Dedifferentiated amniotic fluid mesenchymal stem cell (primary cell): ENCODE results near the gene CFI.

ENCODE experiments used
- DNase-seq: peaks from one replicate; pipeline ENCODE4 v3.0.0-alpha.2; 2016; ENCODE audit errors: extremely low spot score

The CFI gene

DNA sequence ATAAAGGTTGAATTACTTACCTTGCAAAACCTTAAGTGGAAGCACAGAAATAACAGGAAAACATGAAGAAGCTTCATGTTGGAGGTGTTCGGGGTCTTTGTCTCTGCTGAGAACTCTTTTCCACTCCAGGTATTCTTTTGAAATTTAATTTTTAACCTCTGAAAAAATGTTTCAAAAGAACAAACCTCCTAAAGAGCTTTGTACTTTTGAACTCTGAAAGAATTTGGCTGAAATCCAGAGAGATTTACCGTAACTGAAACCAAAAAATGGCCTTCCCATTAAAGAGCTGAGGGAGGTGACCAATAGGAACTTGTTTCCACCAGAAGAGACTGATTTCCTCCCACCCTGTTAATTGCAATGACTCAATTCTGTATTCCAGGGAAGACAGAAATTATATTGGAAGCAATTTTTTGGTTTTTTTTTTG, at the start of gene CFI:
TSS of gene CFI (minus strand) at position 105 of the 425 bp plus-strand sequence. CDS start at position 77, 28 bp downstream.
- peak; percentile 28 for DNase-seq

DNA sequence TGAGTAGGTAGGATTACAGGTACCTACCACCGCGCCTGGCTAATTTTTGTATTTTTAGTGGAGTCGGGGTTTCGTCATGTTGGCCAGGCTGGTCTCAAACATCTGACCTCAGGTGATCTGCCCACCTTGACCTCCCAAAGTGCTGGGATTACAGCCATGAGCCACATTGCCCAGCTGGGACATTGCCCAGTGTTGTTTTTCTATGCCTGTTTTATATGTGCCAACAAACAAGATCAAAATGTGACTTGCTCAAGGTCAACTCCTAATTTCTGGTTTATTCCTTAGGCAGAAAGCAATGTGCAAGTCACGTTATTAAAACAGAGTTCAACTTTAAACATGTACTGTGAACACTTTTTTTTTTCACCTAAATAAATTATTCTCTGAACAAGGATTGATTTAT, 48.8 kb upstream of the CFI start:
- DNase-seq, result no peak

DNA sequence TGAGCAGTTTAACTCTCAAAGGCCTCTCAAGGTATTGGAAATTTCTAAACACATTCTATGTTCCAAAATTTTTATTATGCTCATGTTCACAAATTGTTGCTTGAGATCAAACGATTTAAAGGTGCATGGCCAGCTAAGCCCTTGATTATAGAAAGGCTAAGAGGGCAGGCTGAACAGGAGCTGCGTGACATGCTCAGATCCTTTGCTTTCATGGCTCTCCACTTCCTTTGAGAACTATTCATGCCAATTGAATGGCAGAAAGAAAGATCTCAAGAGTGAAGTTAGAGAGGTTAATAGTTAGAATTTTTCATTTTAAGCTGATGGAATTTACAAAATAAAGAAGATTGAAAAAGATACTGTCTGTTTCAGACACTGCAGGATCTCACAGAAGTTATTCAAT, 46.7 kb upstream of the CFI start:
- DNase-seq, result no peak

DNA sequence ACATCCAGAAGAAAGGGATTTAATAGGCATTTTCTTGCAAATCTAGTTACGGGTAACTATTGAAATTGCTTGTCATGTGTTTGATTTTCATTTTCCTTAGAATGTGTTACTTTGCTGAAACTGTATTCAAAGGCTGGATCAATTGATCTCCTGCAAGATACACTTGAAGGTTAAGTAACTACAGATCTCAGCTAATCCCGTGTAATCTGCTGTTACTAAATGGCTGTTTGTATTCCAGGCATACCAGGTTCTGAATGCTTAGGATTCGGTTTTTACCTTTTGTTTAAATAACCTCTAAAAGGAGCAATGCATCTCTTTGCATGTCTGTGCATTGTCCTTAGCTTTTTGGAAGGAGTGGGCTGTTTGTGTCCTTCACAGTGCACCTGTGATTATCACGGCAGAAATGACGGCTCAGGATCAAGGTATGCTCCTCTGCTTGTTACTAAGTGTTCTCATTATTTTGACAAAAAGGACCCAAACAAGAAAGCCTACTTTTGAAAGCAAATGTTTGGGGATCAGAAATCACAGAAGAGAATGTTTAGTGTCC, 46.2 kb upstream of the CFI start, which contains the start of gene LRIT3:
TSS of gene LRIT3 (plus strand) at position 212 of the 547 bp plus-strand sequence. CDS start at position 307, 95 bp downstream.
- DNase-seq, result no peak

DNA sequence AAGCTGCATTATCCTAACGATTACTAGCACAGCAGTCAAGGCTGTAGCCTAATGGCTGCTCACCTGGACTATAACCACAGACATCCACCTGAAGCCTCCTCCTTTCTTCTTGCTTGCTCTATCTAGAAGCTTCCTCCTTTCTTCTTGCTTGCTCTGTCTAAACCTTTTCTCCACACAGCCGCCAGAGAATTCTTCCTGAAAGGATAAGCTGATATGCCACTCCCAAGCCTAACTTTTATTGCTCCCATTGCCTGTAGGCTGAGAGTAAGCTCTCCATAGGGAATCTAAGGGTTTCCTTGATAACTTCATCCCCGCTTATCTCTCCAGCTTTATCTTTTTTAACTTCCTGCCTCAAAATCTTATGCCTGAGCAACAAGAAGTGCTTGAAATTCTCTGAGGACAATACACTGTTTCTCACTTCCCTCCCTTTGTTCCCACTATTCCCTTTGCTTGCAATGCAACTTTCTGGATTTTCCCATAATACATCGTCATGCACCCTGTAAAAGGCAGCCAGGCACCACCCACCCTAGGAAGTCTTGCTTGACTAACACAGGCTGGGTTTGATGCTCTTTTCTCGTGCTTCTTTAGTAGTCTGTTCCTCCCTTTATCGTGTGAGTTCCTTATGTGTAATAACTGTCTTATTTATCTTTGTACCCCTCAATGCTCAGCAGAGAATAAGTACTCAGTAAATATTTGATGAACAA, 44.7 kb upstream of the CFI start:
- no peak for DNase-seq

DNA sequence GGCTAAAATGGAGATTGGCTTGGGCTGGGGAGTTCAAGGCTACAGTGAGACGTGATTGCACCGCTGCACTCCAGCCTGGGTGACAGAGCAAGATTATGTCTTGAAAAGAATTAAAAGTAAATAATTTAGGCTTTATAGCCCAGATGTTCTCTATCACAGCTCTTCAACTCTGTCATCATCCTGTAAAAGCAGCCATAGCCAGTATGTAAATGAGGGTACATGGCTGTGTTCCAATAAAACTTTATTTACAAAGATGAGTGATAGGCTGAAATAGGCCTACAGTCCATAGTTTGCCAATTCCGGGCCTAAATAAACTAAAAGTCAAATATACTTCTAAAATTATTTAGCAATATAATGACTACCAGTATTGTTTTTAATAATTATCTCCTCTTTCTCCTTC, 35.2 kb upstream of the CFI start:
- DNase-seq, result no peak

DNA sequence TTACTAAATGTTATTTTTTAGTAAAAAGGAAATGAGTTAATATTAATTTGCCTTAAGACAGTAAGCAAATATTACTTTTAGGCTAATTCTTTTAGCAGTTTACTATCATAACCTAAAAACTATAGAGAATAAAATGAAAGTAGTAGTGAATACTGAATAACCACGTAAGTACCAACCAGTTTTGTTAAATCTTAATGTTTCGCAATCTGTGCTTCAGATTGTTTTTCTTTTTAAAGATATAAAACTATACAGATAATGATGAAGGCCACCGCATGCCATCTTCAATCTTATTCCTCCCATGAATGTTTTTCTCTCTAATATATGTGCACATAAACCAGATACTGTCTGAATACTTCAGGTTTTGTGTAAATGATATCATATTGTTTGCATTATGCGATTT, 32.0 kb upstream of the CFI start:
- DNase-seq, result no peak

DNA sequence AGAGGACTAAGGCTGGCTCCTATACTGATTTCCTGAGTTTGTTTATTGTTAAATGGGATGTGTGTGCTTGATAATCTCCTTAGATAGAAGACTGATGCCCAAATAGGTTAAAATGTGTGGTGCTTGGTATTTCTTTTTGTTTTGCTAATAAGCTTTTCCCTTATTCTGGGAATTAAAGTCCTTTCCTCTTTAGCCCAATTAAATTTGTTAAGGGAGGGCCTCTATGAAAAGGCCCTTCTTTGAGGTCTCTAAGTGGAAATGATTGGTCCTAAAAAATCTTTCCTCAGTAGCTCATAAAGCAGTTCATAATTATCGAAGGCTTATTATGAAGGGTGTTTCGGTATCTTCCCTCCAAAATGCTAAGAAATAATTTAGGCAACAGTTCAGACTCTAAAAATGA, 25.9 kb upstream of the CFI start, which contains the start of gene RRH:
TSS of gene RRH (plus strand) at position 301 of the 400 bp plus-strand sequence. CDS start at position 357, 56 bp downstream.
- no peak for DNase-seq

DNA sequence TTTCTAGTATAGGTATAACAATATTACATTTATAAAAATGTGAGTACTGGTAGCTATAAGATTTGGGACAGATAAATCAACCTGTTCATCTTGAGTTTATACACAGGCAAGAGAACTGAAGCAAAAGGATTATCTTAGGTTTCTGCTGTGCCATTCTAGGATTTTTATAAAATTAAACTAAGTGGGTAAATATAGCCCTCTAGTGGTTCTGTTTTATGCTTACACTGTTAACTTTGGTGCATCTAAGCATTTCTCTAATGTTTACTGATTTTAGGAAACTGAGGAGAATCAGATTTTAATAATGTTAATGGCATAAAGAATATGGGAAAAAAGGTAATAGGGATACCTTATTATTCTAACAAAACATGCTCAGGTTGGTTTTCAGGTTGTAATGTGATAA, 24.9 kb upstream of the CFI start:
- DNase-seq, result peak; percentile 19

DNA sequence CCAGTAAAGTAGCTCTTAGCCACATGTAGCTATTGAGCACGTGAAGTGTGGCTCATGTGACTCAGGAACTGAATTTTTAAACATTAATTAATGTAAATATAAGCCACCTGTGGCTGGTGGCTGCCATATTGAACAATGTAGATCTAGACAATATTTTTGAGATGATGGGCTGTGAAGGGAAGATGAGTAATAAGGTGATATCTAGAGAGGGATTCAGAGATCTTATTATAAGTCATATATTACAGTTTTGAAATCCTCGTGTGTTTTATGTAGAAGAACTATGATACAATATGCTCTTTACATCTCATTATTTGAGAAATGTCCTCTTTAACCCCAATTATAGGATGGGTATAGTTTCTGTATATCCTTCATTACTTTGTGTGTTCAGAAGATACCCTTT, 19.4 kb upstream of the CFI start:
- no peak for DNase-seq

DNA sequence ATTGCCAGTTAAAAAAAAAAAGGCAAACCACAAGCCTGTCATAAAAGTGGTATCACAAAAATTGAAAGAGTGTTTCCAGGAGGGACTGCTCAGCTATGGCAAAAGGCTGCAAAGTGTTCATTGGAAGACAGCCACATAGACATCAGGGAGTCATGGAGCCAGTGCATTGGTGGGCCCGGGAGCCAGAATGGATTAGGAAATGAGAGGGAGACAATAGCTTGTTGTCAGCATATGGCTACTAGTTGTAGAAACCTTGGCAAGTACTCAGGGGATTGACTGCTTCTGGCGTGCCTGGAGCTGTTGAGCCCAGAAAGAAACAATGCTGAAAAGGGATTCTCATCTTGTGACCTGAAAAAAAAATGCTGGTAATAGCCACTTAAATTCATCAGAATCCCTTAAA, 18.8 kb upstream of the CFI start:
- DNase-seq, result no peak

DNA sequence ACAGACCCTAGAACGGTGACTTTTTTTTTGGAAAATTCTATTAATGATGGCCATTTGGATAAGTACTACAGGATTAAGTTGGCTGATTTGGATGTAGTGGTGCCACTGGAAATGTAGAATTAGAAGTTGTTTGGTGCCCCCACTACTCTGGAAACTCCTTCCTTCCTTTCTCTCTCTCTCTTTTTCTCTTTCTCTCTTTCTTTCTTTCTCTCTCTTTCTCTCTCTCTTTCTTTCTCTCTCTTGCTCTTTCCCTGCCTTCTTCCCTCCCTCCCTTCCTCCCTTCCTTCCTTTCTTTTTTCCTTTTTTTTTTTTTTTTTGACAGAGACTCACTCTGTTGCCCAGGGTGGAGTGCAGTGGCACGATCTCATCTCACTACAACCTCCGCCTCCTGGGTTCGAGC, 16.5 kb upstream of the CFI start:
- no peak for DNase-seq

DNA sequence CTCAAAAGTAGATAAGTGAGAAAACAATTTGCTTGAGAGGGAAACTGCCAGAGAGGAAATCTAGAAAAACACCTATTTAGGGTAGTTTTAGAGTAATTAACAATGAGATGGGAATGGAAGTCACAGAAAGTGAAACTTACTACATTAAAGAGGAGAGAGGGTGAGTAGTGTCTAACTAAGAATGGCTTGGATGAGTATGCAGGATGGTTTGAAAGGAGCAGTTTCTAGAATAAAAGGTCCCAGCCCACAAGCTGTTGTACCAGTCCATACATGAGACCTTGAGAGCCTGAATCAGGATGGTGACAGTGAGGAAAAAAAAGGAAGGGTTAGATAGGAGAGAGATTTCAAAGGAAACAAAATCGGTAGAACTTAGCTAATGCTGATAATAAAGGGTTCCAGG, 15.1 kb upstream of the CFI start:
- no peak for DNase-seq

DNA sequence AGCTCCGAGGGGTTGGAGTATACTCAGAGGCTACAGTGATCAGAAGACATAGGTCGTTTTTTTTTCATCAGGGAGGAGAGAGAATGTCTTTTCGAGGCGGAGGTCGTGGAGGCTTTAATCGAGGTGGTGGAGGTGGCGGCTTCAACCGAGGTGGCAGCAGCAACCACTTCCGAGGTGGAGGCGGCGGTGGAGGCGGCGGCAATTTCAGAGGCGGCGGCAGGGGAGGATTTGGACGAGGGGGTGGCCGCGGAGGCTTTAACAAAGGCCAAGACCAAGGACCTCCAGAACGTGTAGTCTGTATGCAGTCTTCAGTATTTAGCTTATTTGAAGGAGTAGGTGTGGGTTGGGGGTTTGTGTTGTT, 14.3 kb upstream of the CFI start:
- DNase-seq, result no peak

DNA sequence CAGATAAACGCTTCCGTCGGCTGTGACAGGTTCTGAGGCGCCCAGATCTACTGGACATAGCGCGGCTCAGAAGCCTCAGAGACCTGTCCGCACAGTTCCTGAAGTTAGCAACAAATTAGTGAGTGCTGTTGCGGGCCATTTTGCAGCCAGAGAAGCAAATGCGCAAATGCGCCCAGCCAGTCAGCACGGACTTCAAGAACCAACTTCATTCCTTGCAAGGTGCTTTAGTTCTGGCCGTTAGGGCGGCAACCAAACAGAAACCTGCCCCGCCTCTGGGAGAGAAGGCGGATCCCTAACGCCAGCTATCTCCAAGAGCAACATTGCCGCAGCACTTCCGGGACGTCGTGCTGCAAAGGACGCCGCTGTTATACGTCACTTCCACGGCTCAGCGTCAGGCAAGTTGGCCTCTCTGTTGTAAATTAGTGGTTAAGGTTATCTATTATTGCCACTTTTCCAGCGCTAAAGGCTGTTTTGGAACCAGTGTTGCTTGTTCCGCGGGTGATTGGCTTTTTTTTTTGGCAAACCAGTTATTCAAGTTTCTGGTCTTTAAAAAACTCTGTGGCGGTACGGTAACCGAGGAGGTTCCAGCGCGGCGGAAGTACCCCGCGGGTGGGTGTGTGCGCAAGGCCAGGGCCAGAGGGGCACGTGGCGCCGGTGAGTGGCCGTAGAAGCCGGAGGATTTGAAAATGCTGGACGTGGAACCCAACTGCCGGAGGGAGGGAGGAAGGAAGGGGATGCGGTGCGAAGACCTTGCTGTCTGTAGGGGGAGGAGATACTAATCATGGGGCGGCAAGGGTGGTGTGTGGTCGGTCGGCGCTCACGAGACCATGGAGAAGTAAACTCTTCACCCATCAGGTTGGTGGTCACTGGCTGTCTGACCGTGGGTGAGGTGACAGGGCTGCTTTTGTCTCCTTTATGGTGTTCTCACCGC, 13.6 kb upstream of the CFI start, which contains the start of gene GAR1:
TSS of gene GAR1 (plus strand) at position 612 of the 931 bp plus-strand sequence. CDS start 403 bp downstream, outside the sequence.
- DNase-seq, result peak; percentile 92

DNA sequence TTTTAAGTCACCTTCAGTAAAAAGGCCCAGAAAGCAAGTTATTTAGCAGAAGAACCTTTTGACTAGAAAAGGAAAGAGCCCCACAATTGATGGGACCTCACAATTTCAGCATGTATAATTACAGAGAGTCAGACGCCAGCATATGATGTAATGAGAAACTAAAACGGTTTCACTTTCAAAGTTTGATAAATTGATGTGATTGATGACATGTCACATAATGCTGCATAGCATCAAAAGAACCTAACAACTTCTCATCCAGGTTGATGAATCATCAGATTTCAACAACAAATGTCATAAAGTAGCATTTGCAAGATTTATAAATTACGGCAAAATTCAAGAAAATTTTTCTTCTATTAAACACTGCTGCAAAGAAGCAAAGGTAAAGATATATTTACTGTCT, 9.9 kb upstream of the CFI start:
- no peak for DNase-seq

DNA sequence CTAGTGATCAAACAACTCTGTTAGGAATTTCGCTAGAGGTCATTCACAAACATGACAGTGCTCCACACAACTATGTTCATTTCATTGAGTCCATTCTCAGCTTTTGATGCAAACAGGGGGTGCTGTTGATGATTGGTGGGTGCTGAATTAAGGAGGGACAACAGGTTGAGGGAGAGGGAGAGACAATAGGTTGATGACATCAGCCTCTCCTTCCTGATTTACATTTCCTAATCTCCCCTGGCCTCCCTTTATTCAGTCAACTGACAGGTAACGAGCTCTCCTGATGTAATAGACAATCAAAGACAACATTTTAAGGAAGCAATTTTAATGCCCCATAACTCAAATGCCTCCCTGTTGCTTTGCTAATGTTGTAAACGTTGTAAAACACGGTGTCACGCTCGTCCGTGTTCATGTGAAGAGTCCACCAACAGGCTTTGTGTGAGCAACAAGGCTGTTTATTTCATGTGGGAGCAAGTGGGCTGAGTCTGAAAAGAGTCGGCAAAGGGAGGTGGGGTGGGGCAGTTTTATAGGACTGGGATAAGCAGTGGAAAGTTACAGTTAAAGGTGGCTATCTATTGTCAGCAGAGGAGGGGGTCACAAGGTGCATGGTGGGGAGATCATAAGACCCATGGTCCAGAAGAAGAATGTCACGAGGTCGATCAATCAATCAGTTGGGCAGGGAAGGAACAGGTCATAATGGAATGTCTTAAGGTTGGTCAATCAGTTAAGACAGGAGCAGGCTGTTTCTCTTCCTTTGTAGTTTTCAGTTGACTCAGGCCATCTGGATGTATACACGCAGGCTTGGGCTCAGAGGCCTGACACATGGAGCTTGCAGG, 9.0 kb upstream of the CFI start:
- DNase-seq, result no peak

DNA sequence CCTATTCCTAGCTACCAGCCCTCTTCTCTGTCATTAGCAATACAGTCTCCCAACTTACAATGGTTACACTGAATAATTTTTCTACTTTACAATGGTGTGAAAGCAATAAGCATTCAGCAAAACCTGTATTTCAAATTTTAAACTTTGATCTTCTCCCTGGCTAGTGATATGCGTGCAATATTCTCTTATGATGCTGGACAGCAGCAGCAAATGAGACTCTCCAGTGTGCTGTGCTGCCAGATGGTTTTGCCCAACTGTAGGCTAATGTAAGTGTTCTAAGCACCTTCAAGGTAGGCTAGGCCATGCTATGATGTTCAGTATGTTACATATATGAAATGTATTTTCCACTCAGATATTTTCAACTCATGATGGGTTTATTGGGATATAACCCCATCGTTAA, 7.9 kb upstream of the CFI start:
- no peak for DNase-seq

DNA sequence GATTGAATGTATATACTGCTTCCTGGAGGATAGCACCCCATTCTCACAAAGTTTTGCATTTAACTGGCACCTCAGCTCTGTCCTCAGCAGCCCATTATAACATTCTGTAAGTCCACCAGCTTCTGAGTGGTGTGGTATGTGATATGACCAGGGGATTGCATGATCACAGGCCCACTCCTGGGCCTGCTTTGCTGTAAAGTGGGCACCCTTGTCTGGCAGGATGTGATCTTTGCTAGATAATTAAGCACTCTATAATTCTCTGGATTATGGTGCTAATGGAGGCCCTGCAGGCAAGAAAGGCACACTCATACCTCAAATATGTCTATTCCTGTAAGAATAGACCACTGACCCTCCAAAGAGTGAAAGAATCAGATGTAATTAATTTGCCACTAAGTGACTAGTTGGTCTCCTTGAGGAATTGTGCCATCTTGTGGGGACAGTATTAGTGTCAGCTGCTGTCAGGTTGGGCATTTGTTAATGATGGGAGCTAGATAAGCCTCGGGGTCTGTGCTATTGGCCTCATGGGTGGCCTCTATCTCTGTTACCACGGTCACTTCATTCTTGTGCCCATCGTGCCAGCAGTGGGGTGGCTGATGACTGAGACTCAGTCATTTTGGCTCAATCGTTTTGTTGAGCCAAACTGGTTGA, 2.2 kb upstream of the CFI start:
- DNase-seq, result no peak

DNA sequence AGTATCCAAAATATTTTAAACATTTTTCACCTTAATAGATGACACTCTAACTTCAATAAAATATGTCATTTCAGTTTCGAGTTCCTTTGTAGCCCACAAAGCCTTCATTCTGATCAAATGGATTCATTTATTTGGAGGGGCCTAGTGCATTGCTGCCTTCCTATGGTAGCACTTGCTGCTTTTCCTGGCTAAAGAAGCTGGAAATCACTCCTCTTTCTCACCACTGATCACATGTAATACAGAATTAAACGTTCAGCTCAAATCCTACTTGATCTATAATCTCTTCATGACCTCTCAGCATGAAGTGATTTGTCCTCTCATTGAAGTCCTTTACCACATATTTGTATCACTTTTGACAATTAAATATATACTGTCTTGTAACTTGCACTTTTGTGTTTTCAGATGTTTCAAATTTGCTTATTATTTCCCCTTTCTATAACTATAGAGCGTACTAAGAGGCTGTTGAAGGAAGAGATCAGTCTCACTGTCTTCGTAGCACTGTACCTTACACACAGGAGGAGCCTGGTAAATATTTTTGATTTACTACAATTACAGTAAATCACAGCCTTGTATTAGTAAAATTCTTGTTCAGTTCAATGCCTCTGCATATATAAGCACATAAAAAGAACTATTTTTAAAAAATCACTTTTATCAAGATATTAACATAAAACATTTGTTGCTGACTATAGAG, 555 bp downstream of the CFI start:
- no peak for DNase-seq
